H1 (cell line): ENCODE measurements around the gene SLC6A19. TPM values are rescaled to one million over a fixed set of nuclear protein-coding genes. Genes with fewer than 3 reads are reported as not detected.

Source experiments
- CTCF ChIA-PET: fragments of 300-600 bp; sonication (Branson Sonifier 250); formaldehyde crosslinking; loops from one replicate; lab custom pipeline; 2021; ENCODE audit not compliant: partially characterized antibody; lab: Charles Lee
- POLR2A ChIA-PET: fragments of 300-600 bp; sonication (Branson Sonifier 250); formaldehyde crosslinking; loops from one replicate; lab custom pipeline; 2021; ENCODE audit warnings: inconsistent platforms; ENCODE audit not compliant: partially characterized antibody; lab: Charles Lee
- DNase-seq, 2 experiments: peaks; one replicate each; pipeline versions ENCODE4 v3.0.0 to v3.0.0-alpha.2; 2010 to 2022; ENCODE audit warnings: low spot score in 2 of 2, low read depth in 1 of 2, mixed read lengths in 1 of 2
- FAIRE-seq: peaks from 2 replicates; lab custom pipeline; 2011; peaks lifted over from hg19 to GRCh38; lab: Jason Lieb, UNC
- H2AFZ ChIP-seq: 2 replicates; pipeline ENCODE4 v1.8.1; 2012; ENCODE audit warnings: low read length, inconsistent platforms
- H2AK5ac ChIP-seq: 2 replicates; pipeline ENCODE4 v1.6.1; 2013; ENCODE audit warnings: low read depth, low read length
- H2BK120ac ChIP-seq: replicated peaks from 2 replicates; pipeline ENCODE3; 2013; ENCODE audit warnings: low read depth, low read length, inconsistent platforms
- H2BK12ac ChIP-seq: 2 replicates; pipeline ENCODE4 v1.6.1; 2013; ENCODE audit warnings: low read depth, low read length
- H2BK15ac ChIP-seq: 2 replicates; pipeline ENCODE4 v1.6.1; 2013; ENCODE audit warnings: low read length
- H2BK20ac ChIP-seq: 2 replicates; pipeline ENCODE4 v1.6.1; 2013; ENCODE audit warnings: low read length
- H2BK5ac ChIP-seq: 2 replicates; pipeline ENCODE4 v1.6.1; 2013; ENCODE audit warnings: low read depth, low read length
- H3K14ac ChIP-seq: 2 replicates; pipeline ENCODE4 v1.6.1; 2013; ENCODE audit warnings: inconsistent platforms; ENCODE audit not compliant: insufficient read length
- H3K18ac ChIP-seq: 2 replicates; pipeline ENCODE4 v1.6.1; 2013; ENCODE audit warnings: low read length; ENCODE audit errors: extremely low read depth
- H3K23ac ChIP-seq: 2 replicates; pipeline ENCODE4 v1.6.1; 2013; ENCODE audit warnings: inconsistent platforms; ENCODE audit not compliant: insufficient read length
- H3K23me2 ChIP-seq: 2 replicates; pipeline ENCODE4 v1.6.1; 2013; ENCODE audit warnings: low read depth, low read length
- H3K27ac ChIP-seq: 2 replicates; pipeline ENCODE4 v1.6.1; 2011; ENCODE audit warnings: low read depth, low read length, inconsistent platforms
- H3K27me3 ChIP-seq, 4 experiments: replicated peaks in 1 of 4; 1 replicate in 1 of 4; 2 replicates in 3 of 4; pipeline versions ENCODE4 v1.6.1 to v1.8.1; 2011 to 2013; ENCODE audit warnings: low read length in 3 of 4, mild to moderate bottlenecking in 3 of 4, inconsistent platforms in 2 of 4, mixed read lengths in 2 of 4, moderate library complexity in 1 of 4; ENCODE audit not compliant: control insufficient read depth in 3 of 4, insufficient read depth in 3 of 4; ENCODE audit errors: extremely low read depth in 1 of 4
- H3K36me3 ChIP-seq, 4 experiments: 2 replicates each; pipeline versions ENCODE4 v1.6.1 to v1.8.1; 2011 to 2013; ENCODE audit warnings: mild to moderate bottlenecking in 4 of 4, low read length in 3 of 4, moderate library complexity in 2 of 4, control low read depth in 1 of 4, inconsistent platforms in 1 of 4; ENCODE audit not compliant: insufficient read depth in 4 of 4, control insufficient read depth in 2 of 4
- H3K4ac ChIP-seq: replicated peaks from 2 replicates; pipeline ENCODE3; 2013; ENCODE audit warnings: low read length, low read depth, mixed read lengths, inconsistent platforms; ENCODE audit not compliant: insufficient read length
- H3K4me1 ChIP-seq, 4 experiments: replicated peaks in 1 of 4; 1 replicate in 1 of 4; 2 replicates in 3 of 4; pipeline versions ENCODE4 v1.6.1 to v1.8.1; 2011 to 2013; ENCODE audit warnings: low read length in 3 of 4, inconsistent platforms in 2 of 4, mixed read lengths in 1 of 4; ENCODE audit not compliant: insufficient read depth in 4 of 4, control insufficient read depth in 3 of 4
- H3K4me2 ChIP-seq, 2 experiments: 2 replicates each; pipeline versions ENCODE4 v1.6.1 to v1.8.1; 2011 to 2013; ENCODE audit warnings: low read depth in 2 of 2, low read length in 2 of 2, control low read depth in 1 of 2, inconsistent platforms in 1 of 2, mild to moderate bottlenecking in 1 of 2; ENCODE audit not compliant: insufficient read depth in 1 of 2
- H3K4me3 ChIP-seq, 4 experiments: fragments of 200-600, 300-600 bp in 1 of 4; sonication (generic), shearing (Covaris generic), sonication (Bioruptor Twin) in 1 of 4; 2 replicates each; pipeline versions ENCODE4 v1.5.1 to v1.8.1; 2011 to 2016; ENCODE audit warnings: low read length in 4 of 4, low read depth in 3 of 4, control low read depth in 2 of 4, inconsistent platforms in 2 of 4, mild to moderate bottlenecking in 2 of 4, mixed read lengths in 1 of 4, moderate library complexity in 1 of 4; ENCODE audit not compliant: insufficient read depth in 2 of 4; ENCODE audit errors: extremely low read depth in 1 of 4
- H3K56ac ChIP-seq: replicated peaks from 2 replicates; pipeline ENCODE3; 2013; ENCODE audit warnings: low read depth, mild to moderate bottlenecking, mixed read lengths, low read length, inconsistent platforms; ENCODE audit not compliant: insufficient read length
- H3K79me1 ChIP-seq: 2 replicates; pipeline ENCODE4 v1.6.1; 2013; ENCODE audit warnings: low read depth, low read length, control low read depth
- H3K79me2 ChIP-seq, 2 experiments: 2 replicates each; pipeline versions ENCODE4 v1.6.1 to v1.8.1; 2012 to 2013; ENCODE audit warnings: low read length in 2 of 2, mild to moderate bottlenecking in 2 of 2, inconsistent platforms in 1 of 2; ENCODE audit not compliant: insufficient read depth in 2 of 2, control insufficient read depth in 1 of 2
- H3K9ac ChIP-seq, 4 experiments: replicated peaks in 1 of 4; 1 replicate in 1 of 4; 2 replicates in 3 of 4; pipeline versions ENCODE4 v1.6.1 to v1.8.1; 2011 to 2013; ENCODE audit warnings: low read depth in 3 of 4, low read length in 3 of 4, control low read depth in 2 of 4, mild to moderate bottlenecking in 2 of 4, moderate library complexity in 2 of 4, inconsistent platforms in 1 of 4; ENCODE audit errors: extremely low read depth in 1 of 4
- H3K9me3 ChIP-seq, 2 experiments: 2 replicates each; pipeline versions ENCODE4 v1.6.1 to v1.8.1; 2012 to 2013; ENCODE audit warnings: mild to moderate bottlenecking in 2 of 2, moderate library complexity in 2 of 2, control low read depth in 1 of 2, inconsistent platforms in 1 of 2, low read depth in 1 of 2, low read length in 1 of 2, mixed read lengths in 1 of 2; ENCODE audit not compliant: insufficient read depth in 2 of 2
- H4K20me1 ChIP-seq, 2 experiments: replicated peaks in 1 of 2; 2 replicates each; pipeline versions ENCODE3 to v1.8.1; 2011 to 2013; ENCODE audit warnings: inconsistent platforms in 2 of 2, low read length in 2 of 2, mild to moderate bottlenecking in 1 of 2; ENCODE audit not compliant: insufficient read depth in 2 of 2, control insufficient read depth in 1 of 2
- H4K5ac ChIP-seq: 2 replicates; pipeline ENCODE4 v1.6.1; 2013; ENCODE audit warnings: low read length, low read depth, mixed read lengths, inconsistent platforms; ENCODE audit not compliant: insufficient read length
- H4K8ac ChIP-seq: 2 replicates; pipeline ENCODE4 v1.8.0; 2013; ENCODE audit warnings: mild to moderate bottlenecking, moderate library complexity, low read length, inconsistent platforms; ENCODE audit not compliant: insufficient read depth; ENCODE audit errors: extremely low read depth
- H4K91ac ChIP-seq: replicated peaks from 2 replicates; pipeline ENCODE3; 2013; ENCODE audit warnings: low read length, mixed read lengths, inconsistent platforms; ENCODE audit not compliant: insufficient read length
- CHD1 ChIP-seq: IDR thresholded peaks from 2 replicates; pipeline ENCODE4 v1.6.1; 2012; ENCODE audit warnings: low read depth, low read length, improper control_type of control experiment
- RAD21 ChIP-seq, 2 experiments: IDR thresholded peaks in 1 of 2; conservative IDR thresholded peaks in 1 of 2; 2 replicates each; pipeline ENCODE4 v1.6.1; 2011; ENCODE audit warnings: low read depth in 2 of 2, low read length in 2 of 2, improper control_type of control experiment in 1 of 2, inconsistent platforms in 1 of 2, mild to moderate bottlenecking in 1 of 2, moderate library complexity in 1 of 2
- YY1 ChIP-seq: IDR thresholded peaks from 2 replicates; pipeline ENCODE4 v1.6.1; 2011; ENCODE audit warnings: low read depth, mild to moderate bottlenecking, low read length
- WGBS, 2 experiments: shearing (Covaris generic) in 1 of 2; methylation state at CpG; one replicate each; pipeline versions ENCODE4 v1.1.6 to v1.1.7; 2013 to 2015; ENCODE audit warnings: low lambda C conversion rate in 2 of 2, mixed read lengths in 2 of 2, inconsistent platforms in 1 of 2, low coverage in 1 of 2, missing lambda C conversion rate in 1 of 2; ENCODE audit not compliant: insufficient replicate concordance in 2 of 2, insufficient coverage in 1 of 2, insufficient read length in 1 of 2; ENCODE audit errors: extremely low coverage in 1 of 2, missing lambda C conversion rate in 1 of 2; 5-methylcytosine and 5-hydroxymethylcytosine counted together
- polyA plus RNA-seq, 7 experiments: library from polyadenylated mRNA; depleted of rRNA in 3 of 7; stranded (reverse) in 5 of 7; unstranded in 2 of 7; fragments of >200 nt in 5 of 7; fragments of 200-250 nt in 2 of 7; gene quantifications; 1 replicate in 5 of 7; 2 replicates in 1 of 7; 4 replicates in 1 of 7; pipeline versions ENCODE4 v1.2.1 to v1.2.3, GENCODE V29; 2011 to 2013; ENCODE audit warnings: missing spikeins in 2 of 7, mixed read lengths in 2 of 7
- total RNA-seq: library from RNA; stranded (reverse); fragmentation: NEBNext Ultra II Directional; extraction: Animal tissue kit (Norgen Biotek cat#: 25700); gene quantifications from 2 replicates; pipeline ENCODE4 v1.2.1, GENCODE V29; 2021
- TF ChIP-seq, protein P1 (sequence below), 3 experiments: IDR thresholded peaks; 1 replicate in 2 of 3; 2 replicates in 1 of 3; pipeline versions ENCODE4 v1.5.1 to v1.6.1; 2011; ENCODE audit warnings: low read length in 3 of 3, mild to moderate bottlenecking in 3 of 3, inconsistent platforms in 2 of 3, low read depth in 1 of 3, moderate library complexity in 1 of 3; ENCODE audit not compliant: insufficient read depth in 1 of 3; ENCODE audit errors: control extremely low read depth in 1 of 3

The SLC6A19 gene
- total and polyA plus RNA-seq, 2 of the 8 experiments (the other 6 are each of a cell fraction or from before 2014, with no cell fraction given) = 0.02 TPM; not detected in 1

- Histone ChIP-seq H3K18ac (no peak overlapping the region; the same call in 1 of the 2 replicates), H2BK5ac (no peak overlapping the region), H4K20me1 (no peaks in the 10 kb centered on the region), H3K23ac (no peak overlapping the region), H3K4me3 (no peak overlapping the region), H3K36me3 (no peaks in the 10 kb centered on the region), H2BK120ac (no peak overlapping the region), H4K5ac (no peak overlapping the region), H3K4me1 (peaks cover 0 to 3% (median 0%) of the 10 kb centered on the region in 4 experiments; a peak in 1 of 7 replicates), H2BK20ac (no peak overlapping the region), H3K4me2 (no peak overlapping the region), H3K27ac (no peak overlapping the region), H3K14ac (no peak overlapping the region), H3K9ac (no peak overlapping the region), H4K8ac (peak overlapping the region; percentile 85; the same call in 1 of the 2 replicates), H2BK12ac (no peak overlapping the region), H3K9me3 (no peaks in the 10 kb centered on the region), H2AFZ (no peak overlapping the region), H3K56ac (no peak overlapping the region), H4K91ac (no peak overlapping the region), H3K27me3 (no peaks in the 10 kb centered on the region; a peak in 1 of 7 replicates), H3K4ac (no peak overlapping the region), H3K79me2 (no peaks in the 10 kb centered on the region), H2AK5ac (no peak overlapping the region)
- ChIA-PET POLR2A (no interaction called here), CTCF (interaction anchor here (0.6 to 3.7 kb wide), 11 partner anchors 12 to 698 kb away, joined by 3 to 15 read pairs (median 3); no protein-coding TSS in a partner anchor)
- DNase-seq (no peak), FAIRE-seq (no peak)
- TF ChIP-seq, protein P1, sequence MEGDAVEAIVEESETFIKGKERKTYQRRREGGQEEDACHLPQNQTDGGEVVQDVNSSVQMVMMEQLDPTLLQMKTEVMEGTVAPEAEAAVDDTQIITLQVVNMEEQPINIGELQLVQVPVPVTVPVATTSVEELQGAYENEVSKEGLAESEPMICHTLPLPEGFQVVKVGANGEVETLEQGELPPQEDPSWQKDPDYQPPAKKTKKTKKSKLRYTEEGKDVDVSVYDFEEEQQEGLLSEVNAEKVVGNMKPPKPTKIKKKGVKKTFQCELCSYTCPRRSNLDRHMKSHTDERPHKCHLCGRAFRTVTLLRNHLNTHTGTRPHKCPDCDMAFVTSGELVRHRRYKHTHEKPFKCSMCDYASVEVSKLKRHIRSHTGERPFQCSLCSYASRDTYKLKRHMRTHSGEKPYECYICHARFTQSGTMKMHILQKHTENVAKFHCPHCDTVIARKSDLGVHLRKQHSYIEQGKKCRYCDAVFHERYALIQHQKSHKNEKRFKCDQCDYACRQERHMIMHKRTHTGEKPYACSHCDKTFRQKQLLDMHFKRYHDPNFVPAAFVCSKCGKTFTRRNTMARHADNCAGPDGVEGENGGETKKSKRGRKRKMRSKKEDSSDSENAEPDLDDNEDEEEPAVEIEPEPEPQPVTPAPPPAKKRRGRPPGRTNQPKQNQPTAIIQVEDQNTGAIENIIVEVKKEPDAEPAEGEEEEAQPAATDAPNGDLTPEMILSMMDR (IDR thresholded peaks at IDR 0.05; ENCODE audit: control extremely low read depth in 1 of 3, insufficient read depth in 1 of 3, low read depth in 1 of 3, low read length in 3 of 3) = peak in 1 of 3 experiments; percentile 17; a peak in 1 of 4 replicates
- TF ChIP-seq CHD1 (no peak), RAD21 (IDR thresholded peaks at IDR 0.05 in 1 of 2, conservative IDR thresholded peaks at IDR 0.05 in 1 of 2; ENCODE audit: low read depth in 2 of 2, low read length in 2 of 2) (peak; percentile 14 to 16; a peak in 2 of 4 replicates), YY1 (no peak)
- TF ChIP-seq, all 59 proteins: peak for 2
- Histone ChIP-seq H2BK15ac (no peak overlapping the region), H3K23me2 (no peaks in the 10 kb centered on the region), H3K79me1 (no peaks in the 10 kb centered on the region)
- WGBS, 2 experiments = 69% methylated on average over 16 of the region's 18 CpGs; no CpG with 5 or more reads in 1 of the 2 experiments
Observed at GRCh38 chr5:1204693-1205242, 3.4 kb downstream of the SLC6A19 start.
